GM10266 (cell line): ENCODE results near the gene RAB43.

Experiments
- DNase-seq: peaks from one replicate; pipeline ENCODE4 v3.0.0; 2012; ENCODE audit errors: extremely low spot score
- CTCF ChIP-seq: IDR thresholded peaks from 2 replicates; pipeline ENCODE4 v1.5.1; 2012; ENCODE audit warnings: mild to moderate bottlenecking, low read depth; ENCODE audit not compliant: control insufficient read depth, insufficient read depth; ENCODE audit errors: missing control alignments

The RAB43 gene

DNA sequence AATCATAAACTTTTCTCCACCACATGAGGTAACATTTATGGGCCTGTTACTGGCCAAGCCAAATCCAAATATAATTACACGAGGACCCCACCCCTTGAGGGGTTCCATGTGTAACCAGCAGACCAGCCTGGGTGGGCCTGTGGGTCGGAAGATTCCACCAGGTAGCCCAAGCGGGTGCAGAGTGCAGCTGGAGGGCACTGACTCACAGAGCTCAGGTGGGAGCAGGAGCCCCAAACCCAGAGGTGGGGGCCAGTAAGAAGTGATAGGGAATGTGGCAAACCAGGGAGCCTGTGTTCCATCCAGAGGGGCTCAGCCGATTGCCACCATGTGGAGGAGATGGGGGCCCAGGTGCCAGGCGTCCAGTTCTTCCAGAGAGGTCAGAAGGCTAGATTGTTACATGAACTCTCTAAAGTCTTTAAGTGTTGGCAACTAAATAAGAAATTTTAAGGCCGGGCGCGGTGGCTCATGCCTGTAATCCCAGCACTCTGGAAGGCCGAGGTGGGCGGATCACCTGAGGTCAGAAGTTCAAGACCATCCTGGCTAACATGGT, 58.4 kb downstream of the RAB43 start:
- no peak for TF ChIP-seq CTCF
- no peak for DNase-seq

DNA sequence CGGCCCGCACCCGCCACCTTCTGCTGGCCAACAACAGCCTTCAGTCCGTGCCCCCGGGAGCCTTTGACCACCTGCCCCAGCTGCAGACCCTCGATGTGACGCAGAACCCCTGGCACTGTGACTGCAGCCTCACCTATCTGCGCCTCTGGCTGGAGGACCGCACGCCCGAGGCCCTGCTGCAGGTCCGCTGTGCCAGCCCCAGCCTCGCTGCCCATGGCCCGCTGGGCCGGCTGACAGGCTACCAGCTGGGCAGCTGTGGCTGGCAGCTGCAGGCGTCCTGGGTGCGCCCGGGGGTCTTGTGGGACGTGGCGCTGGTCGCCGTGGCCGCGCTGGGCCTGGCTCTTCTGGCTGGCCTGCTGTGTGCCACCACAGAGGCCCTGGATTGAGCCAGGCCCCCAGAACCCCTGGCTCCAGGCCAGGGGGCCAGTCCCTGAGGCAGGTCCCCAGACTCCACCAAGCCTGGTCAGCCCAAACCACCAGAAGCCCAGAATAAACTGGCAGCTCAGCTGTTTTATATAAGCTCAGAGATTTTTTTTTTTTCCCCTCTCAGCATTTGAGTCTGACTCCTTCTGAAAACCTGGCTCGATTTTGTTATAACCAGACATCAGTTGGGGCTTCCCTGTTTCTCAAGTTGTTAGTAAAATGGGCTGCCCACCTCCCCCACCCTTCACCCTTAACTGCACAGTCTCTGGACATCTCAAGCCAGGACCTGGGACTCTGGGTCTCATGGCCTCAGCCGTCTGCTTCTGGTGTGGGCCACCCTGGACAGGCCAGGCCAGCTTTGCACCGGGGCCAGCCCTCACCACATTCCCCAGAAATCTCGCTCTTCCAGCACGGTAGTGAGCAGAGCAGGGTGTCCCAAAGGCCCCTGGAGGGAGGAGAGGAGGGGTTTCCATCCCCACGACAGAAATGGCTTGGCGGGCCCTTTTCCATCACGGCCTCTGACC, 59.4 kb downstream of the RAB43 start:
- no peak for DNase-seq
- no peak for TF ChIP-seq CTCF

DNA sequence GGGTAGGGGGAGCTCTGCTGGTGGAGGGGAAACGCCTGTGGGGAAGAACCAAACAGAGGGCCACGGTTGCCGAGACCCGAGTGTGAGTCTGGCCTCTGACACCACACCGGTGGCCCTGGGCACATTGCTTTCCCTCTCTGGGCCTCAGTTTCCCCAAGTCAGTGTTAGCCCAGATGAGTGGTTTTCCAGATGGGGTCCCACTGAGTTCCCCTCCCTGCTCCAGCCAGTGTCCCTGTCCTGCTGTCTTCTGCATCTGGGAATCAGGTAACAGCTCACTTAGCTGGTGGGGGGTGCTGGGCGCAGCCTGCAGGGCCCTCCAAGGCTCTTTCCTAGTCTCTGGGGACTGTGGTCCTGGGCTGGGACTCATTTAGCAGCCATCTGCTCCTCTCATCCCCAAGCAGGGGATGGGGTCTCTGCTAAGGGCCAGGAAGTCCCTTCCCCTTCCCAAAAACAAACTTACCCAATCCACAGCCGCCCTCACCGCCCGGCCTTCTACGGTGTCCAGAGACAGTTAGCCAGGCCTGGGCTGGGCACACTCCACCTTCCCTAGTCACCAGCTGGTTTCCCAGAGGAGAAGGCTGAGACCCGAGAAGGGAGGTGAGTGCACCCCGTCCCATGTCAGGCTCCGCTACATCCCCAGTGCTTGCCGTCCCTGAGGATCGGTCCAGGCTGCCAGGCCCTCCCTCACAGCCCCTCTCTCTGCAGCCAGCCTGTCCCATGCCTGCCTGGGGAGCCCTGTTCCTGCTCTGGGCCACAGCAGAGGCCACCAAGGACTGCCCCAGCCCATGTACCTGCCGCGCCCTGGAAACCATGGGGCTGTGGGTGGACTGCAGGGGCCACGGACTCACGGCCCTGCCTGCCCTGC, 60.3 kb downstream of the RAB43 start:
- TF ChIP-seq CTCF, result no peak

GRCh38 chr3:129060276-129061022, 61.2 kb downstream of the RAB43 start, which contains the start of gene GP9:
TSS of gene GP9 (plus strand) at chr3:129060779. CDS start at chr3:129061740, 961 bp downstream.
- no peak for DNase-seq
- no peak for TF ChIP-seq CTCF

More for the DNA sequence above, 60.3 kb downstream of the RAB43 start:
- DNase-seq, result no peak

GRCh38 chr3:129059311-129059958, 62.2 kb downstream of the RAB43 start:
- DNase-seq, result no peak

More at GRCh38 chr3:129059311-129059958, 62.2 kb downstream of the RAB43 start:
- no peak for TF ChIP-seq CTCF
